Stimulated activated CD8-positive, alpha-beta memory T cell treated with anti-CD3 and anti-CD28 coated beads, Interleukin-15, amount 100 ng/mL, for 4 hours (primary cell): ENCODE data around the gene GRIP2.

Experiments used
- DNase-seq, 2 donors: peaks; one replicate each; pipeline ENCODE4 v3.0.0-alpha.2; 2020; ENCODE audit warnings: low read depth in 2 of 2

The GRIP2 gene

DNA sequence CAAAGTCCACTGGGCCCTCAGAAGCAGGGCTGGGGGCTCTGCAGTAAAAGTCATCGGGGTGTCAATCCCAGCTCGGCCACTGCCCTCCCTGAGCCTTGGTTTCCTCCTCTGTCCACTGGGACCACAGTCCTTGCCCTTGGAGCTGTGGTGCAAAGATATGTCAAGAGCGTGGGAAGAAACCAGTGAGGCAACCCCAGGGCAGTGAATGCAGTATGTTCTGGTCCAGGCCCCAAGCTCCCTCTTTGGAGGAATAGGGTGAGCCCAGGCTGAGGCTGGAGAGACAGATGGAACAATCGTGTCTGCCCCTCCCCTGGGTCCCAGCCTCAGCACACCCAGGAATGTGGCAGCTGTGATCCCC is 779 bp downstream of the GRIP2 start:
- no peak for DNase-seq

DNA sequence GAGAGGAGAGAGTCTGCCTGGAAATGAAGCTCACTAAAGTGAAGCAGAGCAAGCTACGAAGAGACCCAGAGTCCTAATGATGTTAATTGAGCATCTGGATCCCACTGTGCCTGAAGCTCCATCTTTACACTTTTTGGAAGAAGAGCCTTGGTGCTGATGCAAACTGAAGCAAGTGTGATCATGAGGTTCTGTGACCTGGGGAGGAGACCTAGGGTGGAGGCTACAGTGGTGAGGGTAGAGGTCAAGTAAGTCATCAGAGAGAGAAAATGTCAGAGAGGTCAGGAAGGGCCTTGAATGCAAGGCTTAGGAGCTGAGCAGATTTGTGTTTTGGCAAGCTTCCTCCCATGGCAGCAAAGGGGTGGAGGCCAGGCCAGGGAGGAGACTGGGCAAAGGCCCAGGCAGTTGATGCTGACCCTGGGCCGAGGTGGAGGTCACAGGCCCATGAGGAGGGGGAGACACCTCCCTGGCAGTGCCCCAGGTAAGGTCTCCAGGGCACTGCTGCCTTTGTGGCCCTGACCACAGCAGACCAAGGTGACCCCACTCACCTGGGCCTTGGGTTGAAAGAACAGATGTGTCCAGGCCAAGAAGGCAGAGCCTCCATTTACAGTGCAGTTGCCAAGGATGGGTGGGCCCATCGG is 1.6 kb downstream of the GRIP2 start:
- no peak for DNase-seq

DNA sequence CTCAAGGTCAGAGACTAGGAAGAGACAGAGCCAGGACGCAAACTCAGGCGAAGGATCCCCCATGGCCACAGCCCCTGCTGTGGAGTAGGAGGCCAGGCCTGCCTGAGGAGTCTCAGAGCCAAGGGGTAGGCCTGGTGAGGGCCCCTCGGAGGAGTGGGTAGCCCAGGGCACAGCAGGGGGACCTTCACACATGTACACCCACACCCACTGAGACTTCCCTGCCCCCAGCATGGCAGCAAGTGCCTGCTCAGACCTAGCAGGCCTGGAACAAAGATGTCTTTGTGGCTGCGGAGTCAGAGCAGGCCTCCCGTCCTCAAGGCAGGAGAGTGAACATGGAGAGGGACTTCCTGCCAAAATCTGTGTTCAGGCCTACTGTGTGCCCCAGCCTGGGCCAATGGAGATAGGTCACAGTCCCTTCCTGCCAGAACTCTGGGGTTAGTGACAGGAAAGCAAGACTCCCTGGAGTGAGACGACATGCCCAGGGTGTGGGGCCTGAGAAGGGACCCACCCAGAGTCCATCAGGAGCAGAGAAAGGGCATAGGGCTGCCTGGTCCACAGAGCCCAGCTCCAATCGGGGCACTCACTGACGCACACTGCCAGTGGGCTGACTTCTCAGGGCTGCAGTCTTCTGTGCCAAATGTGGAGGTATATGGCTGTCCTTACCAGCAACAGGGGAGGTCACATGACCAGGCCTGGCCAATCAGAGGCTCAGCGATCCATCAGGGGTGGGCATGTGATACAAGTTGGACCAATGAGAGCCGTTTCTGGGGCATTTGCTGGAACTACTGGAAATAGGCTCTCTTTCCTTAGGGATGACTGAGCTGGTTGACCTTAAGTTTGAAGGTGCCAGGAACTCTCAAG is 2.3 kb downstream of the GRIP2 start:
- DNase-seq = no peak

DNA sequence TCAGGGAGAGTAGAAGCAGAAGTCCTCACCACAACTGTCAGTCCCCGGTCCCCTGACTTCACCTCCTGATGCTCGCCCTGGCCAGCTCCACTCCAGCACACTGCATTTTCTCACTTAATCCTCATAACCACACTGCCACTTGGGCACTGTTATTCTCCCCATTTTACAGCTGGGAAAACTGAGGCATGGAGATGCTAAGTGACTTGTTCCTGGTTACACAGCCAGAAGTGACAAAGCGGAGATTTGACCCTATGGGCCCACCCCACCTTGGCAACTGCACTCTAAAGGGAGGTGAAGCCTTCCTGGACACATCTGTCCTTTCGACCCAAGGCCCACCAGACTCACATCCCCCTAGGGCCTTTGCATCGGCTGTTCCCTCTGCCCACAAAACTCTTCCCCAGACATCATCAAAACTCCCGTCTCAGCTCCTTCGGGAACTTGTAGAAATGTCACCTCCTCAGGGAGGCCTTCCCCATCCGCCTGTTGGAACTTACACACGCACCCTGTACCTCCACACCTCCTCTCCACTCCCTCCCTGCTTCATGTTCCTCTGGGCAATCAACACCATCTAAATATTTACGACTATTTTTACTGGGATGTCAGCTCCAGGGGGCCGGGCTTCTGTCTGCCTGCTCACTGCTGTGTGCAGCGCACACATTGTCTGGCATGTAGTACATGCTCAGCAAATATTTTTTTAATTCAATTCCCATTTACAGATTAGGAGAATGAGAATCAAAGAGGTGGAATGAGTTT is 3.1 kb downstream of the GRIP2 start:
- no peak for DNase-seq

DNA sequence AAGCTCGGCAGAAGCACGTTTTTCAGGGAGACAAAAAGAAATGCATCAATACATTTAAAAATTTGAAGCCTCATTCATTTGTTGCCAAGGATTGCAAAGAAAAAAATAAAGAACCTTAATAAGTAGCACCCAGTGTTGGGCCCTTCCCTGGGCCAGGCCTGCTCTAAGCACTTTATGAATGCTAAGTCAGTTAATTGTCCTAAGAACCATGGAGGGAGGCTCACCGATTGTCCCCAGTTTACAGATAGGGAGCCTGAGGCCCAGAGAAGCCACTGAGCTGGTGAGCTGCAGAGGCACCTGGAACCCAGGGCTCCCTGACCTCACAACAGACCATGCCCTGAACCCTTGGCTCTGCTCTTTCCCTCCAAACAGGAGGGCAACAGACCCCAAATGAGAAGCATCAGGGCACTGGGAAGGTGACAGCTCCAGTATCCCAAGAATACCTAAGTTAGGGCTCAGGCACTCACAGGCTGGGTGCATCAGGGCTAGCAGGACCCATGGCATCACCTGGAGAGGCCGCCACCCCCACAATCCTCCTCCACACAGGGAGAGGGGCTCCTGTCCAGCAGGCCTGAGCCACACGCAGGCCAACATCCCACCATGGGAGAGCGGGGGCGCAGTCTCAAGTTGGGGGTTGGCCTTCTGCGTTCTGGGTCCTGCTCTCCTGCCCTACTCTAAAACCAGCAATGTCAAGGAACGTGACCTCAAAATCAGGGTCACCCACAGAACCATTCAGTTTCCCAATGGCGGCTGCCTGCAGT is 3.9 kb downstream of the GRIP2 start:
- DNase-seq = no peak

DNA sequence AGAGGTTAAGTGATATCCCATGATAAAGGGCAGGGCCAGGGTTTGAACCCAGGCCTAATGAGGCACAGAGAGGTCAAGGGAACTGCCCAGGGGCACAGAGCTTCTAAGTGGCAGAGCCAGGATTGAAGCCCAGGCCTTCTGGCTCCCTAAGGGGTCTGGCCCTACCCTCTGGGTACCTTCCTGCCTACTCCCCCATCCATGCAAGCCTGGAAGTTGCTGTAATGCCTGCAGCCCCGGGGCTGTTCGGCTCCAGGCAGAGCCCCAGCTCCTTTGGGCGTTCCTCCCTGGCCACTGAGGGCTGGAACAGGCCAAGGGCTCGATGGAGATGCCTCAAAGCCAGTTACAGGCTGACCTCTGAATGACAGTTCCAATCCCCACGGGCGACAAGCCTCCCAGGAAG is 4.5 kb downstream of the GRIP2 start:
- no peak for DNase-seq

DNA sequence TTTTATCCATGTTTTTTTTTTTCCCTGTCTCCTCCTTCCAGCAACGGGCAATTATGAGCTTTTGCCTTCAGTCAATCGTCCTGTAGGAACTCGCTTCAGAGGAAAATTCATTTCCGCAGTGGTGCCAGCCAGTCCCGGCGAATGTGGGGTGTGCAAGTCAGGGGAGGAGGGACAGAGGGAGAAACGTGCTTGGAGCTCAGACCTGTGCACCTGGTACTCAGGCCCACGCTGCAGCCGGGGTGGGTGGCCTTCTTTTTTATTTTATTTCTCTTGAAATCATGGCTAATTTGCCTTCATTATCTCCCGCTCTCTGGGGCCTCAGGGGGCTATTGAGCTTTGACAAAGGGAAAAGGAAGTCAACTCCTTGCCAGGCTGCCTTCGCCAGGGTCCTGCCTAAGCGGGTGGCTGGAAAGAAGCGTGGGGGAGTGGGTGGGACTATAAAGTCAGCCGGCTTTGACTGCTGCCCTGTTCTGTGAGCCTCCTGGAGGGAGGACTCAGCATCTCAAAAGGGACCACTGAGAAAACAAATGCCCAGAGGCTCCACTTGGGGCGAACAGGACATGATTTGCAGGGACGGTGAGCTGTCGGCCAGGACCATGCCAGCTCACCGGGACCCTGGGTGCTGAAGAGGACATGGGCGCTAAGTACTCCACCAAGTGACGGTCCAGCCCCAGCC is 5.5 kb downstream of the GRIP2 start:
- DNase-seq = no peak

DNA sequence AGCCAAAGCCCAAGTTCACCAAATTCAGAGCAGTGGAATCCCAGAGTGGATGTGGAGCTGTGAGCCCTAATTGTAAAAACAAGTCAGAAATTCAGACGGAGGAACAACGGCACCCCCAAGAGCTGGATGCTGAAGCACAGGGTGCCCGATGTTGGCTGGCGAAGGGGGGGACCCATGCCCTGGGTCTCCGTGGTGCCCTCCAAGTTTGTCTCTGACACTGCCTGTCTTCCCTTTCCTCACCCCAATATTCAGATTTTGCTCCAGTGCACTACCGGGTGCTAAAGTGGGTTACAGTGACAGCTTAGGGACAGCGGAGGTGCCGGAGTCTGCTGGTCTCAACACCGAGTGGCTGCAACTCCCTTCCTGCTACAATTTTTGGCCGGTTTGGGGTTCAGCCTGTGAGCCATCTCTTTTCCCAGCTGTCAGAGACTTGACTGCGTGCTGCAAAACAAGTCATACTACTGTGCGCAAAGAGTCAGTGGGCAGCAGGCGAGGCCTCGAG is 6.6 kb downstream of the GRIP2 start:
- no peak for DNase-seq

- no peak for DNase-seq
Observed at GRCh38 chr3:14532691-14533456, 7.3 kb downstream of the GRIP2 start.

GRCh38 chr3:14531856-14532395 is 8.2 kb downstream of the GRIP2 start:
- DNase-seq = no peak

- no peak for DNase-seq
Observed at GRCh38 chr3:14528081-14528480, 12.1 kb downstream of the GRIP2 start.

DNA sequence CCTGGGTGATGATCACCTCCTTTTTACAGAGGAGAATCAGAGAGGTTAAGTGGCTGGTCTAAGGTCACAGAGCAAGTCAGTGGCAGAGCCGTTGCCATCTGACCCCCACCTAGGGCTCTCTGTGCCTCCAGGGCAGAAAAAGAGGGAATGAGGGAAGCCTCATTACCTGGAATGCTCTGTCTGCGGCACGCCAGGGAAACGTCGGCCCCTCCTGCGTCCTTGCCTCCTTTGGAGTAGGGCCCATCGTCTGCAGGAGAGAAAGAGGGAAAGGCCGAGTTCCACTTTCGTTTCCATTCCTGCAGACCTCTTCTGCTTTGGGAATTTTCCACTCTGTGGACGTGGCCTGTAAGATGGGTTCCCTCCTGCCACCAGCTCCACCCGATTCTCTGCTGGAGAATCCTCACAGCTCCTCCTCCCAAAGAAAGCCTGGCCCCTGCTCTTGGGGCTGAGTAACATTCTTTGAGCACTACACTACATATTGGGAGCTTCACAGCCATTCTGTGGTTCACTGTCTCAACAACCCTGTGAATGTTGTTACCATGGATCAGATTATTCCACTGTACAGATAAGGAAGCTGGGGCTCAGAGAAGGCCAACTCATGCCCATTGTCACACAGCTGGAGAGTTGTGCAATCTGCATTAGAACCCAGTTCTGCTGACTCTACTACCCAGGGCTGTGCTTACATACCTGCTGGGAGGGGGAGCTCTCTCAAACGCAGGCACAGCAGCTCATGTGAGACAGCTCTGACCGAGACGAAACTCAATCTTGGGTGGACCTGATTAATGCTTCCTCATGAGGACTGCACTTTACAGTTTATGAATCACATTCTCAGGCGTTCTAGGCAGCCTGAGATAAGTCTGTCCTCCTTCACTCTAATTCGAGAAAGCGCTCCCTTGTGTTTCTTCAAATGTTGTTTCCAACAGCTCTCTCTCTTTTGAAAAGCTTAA is 14.2 kb downstream of the GRIP2 start:
- no peak for DNase-seq

GRCh38 chr3:14524920-14525660 is 15.1 kb downstream of the GRIP2 start:
- no peak for DNase-seq

DNA sequence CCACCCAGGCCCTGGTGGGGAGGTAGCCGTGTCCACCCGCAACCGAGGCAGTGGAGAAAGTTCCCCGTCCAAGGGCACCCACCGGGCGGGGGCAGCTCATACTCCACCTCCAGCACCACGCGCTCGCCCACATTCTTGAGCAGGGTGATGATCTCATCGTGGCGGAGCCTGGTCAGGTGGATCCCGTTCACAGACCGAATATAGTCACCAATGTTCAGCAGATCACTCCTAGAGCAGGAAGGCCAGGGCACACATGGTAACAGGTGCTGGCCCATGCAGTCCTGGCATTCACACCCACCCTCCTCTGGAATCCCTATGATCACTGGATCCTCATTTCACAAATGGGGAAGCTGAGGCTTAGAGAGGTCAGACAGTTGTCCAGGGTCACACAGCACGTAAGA is 15.8 kb downstream of the GRIP2 start:
- DNase-seq = no peak

- DNase-seq = no peak
Observed at GRCh38 chr3:14523792-14524191, 16.4 kb downstream of the GRIP2 start.

DNA sequence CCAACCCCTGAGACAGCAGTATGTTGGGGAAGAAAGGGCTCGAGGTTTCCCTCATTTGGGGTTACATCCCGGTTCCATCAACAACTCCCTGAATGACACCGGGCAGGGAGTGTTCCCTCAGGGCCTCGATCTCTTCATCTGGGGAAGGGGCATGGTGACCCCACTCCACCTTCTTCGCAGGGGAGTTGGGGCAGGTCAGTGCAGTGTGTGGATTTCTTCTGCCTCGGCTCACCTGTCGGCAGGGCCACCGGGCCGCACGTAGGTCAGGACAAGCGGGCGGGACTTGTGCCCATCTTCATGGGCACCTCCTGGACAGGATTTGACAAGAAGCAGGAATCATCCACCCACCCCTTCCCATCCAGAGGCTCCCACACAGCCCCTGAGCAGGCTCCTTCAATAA is 17.4 kb downstream of the GRIP2 start:
- DNase-seq = no peak

DNA sequence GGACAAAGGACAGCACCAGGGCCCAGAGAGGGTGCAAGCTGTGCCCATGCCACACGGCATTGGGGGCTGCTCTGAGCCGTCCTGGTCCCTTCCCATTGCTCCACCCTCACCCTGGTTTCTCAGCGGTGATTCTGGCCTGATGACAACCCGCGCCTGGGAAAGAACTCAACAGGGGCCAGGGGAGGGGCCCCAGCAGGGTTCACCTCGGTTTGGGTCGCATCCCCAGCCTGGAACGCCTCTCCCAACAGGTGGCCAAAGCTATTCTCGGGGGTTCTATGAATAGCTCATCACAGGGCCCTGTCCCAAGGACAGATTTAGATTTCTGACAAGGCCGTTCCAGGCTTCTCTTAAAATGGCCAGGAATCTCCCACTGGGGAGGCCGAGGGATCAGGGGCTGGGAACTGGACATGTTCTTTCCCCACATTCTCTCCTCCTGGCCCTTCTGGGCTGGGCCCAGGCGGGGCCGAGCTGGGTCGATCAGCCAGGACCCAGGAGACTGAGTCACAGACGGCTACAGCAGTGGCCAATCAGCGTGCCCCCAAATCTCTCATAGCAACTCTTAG is 17.9 kb downstream of the GRIP2 start:
- no peak for DNase-seq

- DNase-seq = no peak
Observed at GRCh38 chr3:14521611-14522010, 18.5 kb downstream of the GRIP2 start.
